Measurements from ENCODE around the gene SCAF4.
"Not testable (repeated sequence)": the region's sequence is repeated elsewhere in the genome, so short reads cannot be mapped to it uniquely, and the experiment has no call there.

The SCAF4 gene

GRCh38 chr21:31659536-31660258, 72.2 kb downstream of the SCAF4 start, which contains the start of gene SOD1:
SOD1 (plus strand) TSS chr21:31659693; CDS start chr21:31659770, 77 bp downstream.
- intact Hi-C loops (cut with DNase I) = loop anchor here (2.0 kb wide), 1 partner anchor 73 kb away; the partner anchor contains the start of gene SCAF4
- peak; percentile 93 to 99 (median 98) for DNase-seq

GRCh38 chr21:31659286-31659535, 72.7 kb downstream of the SCAF4 start:
- DNase-seq = no peak
- intact Hi-C loops (cut with DNase I) = no loop called here

GRCh38 chr21:31658053-31658452, 73.9 kb downstream of the SCAF4 start:
- no peak for DNase-seq
- intact Hi-C loops (cut with DNase I) = no loop called here

- intact Hi-C loops (cut with DNase I) = no loop called here
- DNase-seq = no peak
These were observed 75.5 kb downstream of the SCAF4 start for GRCh38 chr21:31656199-31657095.

- intact Hi-C loops (cut with DNase I); DNase-seq: not testable (repeated sequence)
These were observed 76.9 kb downstream of the SCAF4 start for GRCh38 chr21:31654821-31655580.

- intact Hi-C loops (cut with DNase I) = no loop called here
- no peak for DNase-seq
These were observed 77.6 kb downstream of the SCAF4 start for GRCh38 chr21:31654340-31654739.

- intact Hi-C loops (cut with DNase I); DNase-seq: not testable (repeated sequence)
These were observed 80.4 kb downstream of the SCAF4 start for GRCh38 chr21:31651491-31651890.

- DNase-seq = no peak
- intact Hi-C loops (cut with DNase I) = no loop called here
These were observed 81.0 kb downstream of the SCAF4 start for GRCh38 chr21:31650930-31651329.

- peak in 30 of 42 donors; percentile 7 to 80 (median 42) for DNase-seq
- intact Hi-C loops (cut with DNase I) = no loop called here
These were observed 84.3 kb downstream of the SCAF4 start for GRCh38 chr21:31647650-31648049.

- intact Hi-C loops (cut with DNase I) = no loop called here
- DNase-seq = no peak
These were observed 87.3 kb downstream of the SCAF4 start for GRCh38 chr21:31644643-31645042.

GRCh38 chr21:31641416-31641922, 90.4 kb downstream of the SCAF4 start:
- intact Hi-C loops (cut with DNase I) = no loop called here
- no peak for DNase-seq

GRCh38 chr21:31636874-31637273, 95.0 kb downstream of the SCAF4 start:
- no peak for DNase-seq
- intact Hi-C loops (cut with DNase I) = no loop called here

GRCh38 chr21:31634993-31635392, 96.9 kb downstream of the SCAF4 start:
- DNase-seq = no peak
- intact Hi-C loops (cut with DNase I) = no loop called here

GRCh38 chr21:31631881-31632280, 100.0 kb downstream of the SCAF4 start:
- intact Hi-C loops (cut with DNase I); DNase-seq: not testable (repeated sequence)

GRCh38 chr21:31629972-31630711, 101.8 kb downstream of the SCAF4 start:
- intact Hi-C loops (cut with DNase I) = no loop called here
- no peak for DNase-seq

- no peak for DNase-seq
- intact Hi-C loops (cut with DNase I) = no loop called here
These were observed 106.9 kb downstream of the SCAF4 start for GRCh38 chr21:31624961-31625491.

- intact Hi-C loops (cut with DNase I) = no loop called here
- no peak for DNase-seq
These were observed 107.7 kb downstream of the SCAF4 start for GRCh38 chr21:31624181-31624580.

- no peak for DNase-seq
- intact Hi-C loops (cut with DNase I) = no loop called here
These were observed 108.3 kb downstream of the SCAF4 start for GRCh38 chr21:31623664-31624063.

- intact Hi-C loops (cut with DNase I) = no loop called here
- no peak for DNase-seq
These were observed 109.5 kb downstream of the SCAF4 start for GRCh38 chr21:31622397-31622796.
